DND-41 (cell line): ENCODE data around the gene TCERG1L.

Source experiments
- ATAC-seq: fragments of 200-7000 bp; cut with Tn5 transposase; 3 replicates; pipeline ENCODE4 v1.9.1; 2021; ENCODE audit warnings: low read depth; ENCODE audit not compliant: insufficient read depth
- DNase-seq: peaks from one replicate; pipeline ENCODE4 v3.0.0-alpha.2; 2020
- H2AFZ ChIP-seq: 2 replicates; pipeline ENCODE4 v1.6.0; 2012; ENCODE audit warnings: low read depth, low read length
- H3K27ac ChIP-seq: 2 replicates; pipeline ENCODE4 v1.5.1; 2012; ENCODE audit warnings: low read length, inconsistent platforms
- H3K27me3 ChIP-seq: fragments of 200-600 bp; sonication (generic); 2 replicates; pipeline ENCODE4 v1.6.0; 2012; ENCODE audit warnings: low read length, mild to moderate bottlenecking, inconsistent platforms; ENCODE audit not compliant: insufficient read depth, poor library complexity
- H3K36me3 ChIP-seq: 2 replicates; pipeline ENCODE4 v1.5.1; 2012; ENCODE audit warnings: low read length, inconsistent platforms; ENCODE audit not compliant: insufficient read depth
- H3K4me1 ChIP-seq: 2 replicates; pipeline ENCODE4 v1.5.1; 2012; ENCODE audit warnings: mild to moderate bottlenecking, low read length; ENCODE audit not compliant: insufficient read depth
- H3K4me2 ChIP-seq: 2 replicates; pipeline ENCODE4 v1.6.0; 2012; ENCODE audit warnings: mild to moderate bottlenecking, moderate library complexity, low read length, inconsistent platforms; ENCODE audit not compliant: insufficient read depth
- H3K4me3 ChIP-seq, 2 experiments: fragments of 200-600 bp in 1 of 2; shearing (Covaris generic) in 1 of 2; 2 replicates each; pipeline ENCODE4 v1.5.1; 2012 to 2016; ENCODE audit warnings: inconsistent platforms in 2 of 2, low read length in 2 of 2, mild to moderate bottlenecking in 2 of 2, low read depth in 1 of 2, moderate library complexity in 1 of 2
- H3K79me2 ChIP-seq: 2 replicates; pipeline ENCODE4 v1.6.0; 2012; ENCODE audit warnings: low read length, inconsistent platforms; ENCODE audit not compliant: insufficient read depth
- H3K9ac ChIP-seq: 2 replicates; pipeline ENCODE4 v1.6.0; 2012; ENCODE audit warnings: low read depth, mild to moderate bottlenecking, inconsistent platforms, low read length, moderate library complexity
- H3K9me3 ChIP-seq: 2 replicates; pipeline ENCODE4 v1.5.1; 2012; ENCODE audit warnings: low read length, moderate library complexity, mild to moderate bottlenecking, inconsistent platforms; ENCODE audit not compliant: insufficient read depth, severe bottlenecking
- H4K20me1 ChIP-seq: 2 replicates; pipeline ENCODE4 v1.6.0; 2012; ENCODE audit warnings: low read length; ENCODE audit not compliant: insufficient read depth
- EZH2 ChIP-seq: IDR thresholded peaks from 3 replicates; pipeline ENCODE4 v1.6.1; 2012; ENCODE audit warnings: borderline replicate concordance, low read depth, mild to moderate bottlenecking, moderate library complexity, low read length, inconsistent platforms; ENCODE audit not compliant: severe bottlenecking
- TF ChIP-seq, protein P1 (sequence below): IDR thresholded peaks from 2 replicates; pipeline ENCODE4 v1.5.1; 2012; ENCODE audit warnings: borderline replicate concordance, low read length, moderate library complexity, mild to moderate bottlenecking; ENCODE audit not compliant: poor library complexity, severe bottlenecking; ENCODE audit errors: extremely low read depth

The TCERG1L gene

DNA sequence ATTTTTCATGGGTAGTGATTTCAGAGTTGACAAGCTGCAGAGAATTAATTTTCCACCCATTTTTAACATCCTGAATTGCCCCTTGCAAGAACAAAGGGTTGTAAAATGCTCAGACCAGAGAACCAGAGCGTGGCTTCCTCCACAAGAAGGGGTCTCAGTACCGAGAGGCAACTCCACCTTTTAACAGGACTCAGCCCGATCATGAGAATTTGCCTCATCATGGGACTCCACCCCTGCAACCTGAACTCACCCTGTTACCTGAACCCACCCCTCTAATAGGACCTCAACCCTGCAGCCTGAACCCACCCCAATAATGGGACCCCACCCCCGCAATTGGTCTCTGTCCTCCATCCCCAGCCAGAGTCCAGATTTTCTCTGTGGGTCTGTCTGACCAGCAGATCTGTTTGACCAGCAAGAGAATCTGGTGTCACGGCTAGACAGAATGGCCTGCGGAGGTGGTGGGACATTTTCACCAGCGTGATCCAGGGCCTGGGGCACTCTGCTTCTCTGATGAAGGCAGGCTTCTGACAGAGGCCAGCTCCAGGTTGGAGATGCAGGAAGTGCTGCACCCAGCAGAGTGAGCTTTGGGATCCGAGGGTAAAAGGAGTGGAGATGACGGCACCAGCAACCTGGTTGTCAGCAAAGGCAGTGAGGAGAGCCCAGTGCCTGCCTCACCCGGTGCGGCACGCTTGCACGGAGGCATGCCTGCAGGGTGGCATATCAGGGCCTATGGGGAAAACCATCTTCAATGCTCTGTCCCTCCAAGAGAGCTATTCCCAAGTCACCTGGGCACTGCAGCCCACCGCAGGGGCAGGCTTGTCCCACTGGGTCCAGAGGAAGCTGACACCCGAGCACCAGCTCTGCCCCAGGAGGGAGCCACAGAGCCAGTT lies 136.6 kb downstream of the TCERG1L start:
- Histone ChIP-seq H3K4me3 (no peak overlapping the region), H3K79me2 (no peaks in the 10 kb centered on the region), H2AFZ (no peak overlapping the region), H3K9ac (no peak overlapping the region), H3K27ac (no peak overlapping the region), H3K4me1 (no peaks in the 10 kb centered on the region), H3K4me2 (no peak overlapping the region), H4K20me1 (no peaks in the 10 kb centered on the region), H3K27me3 (no peaks in the 10 kb centered on the region), H3K9me3 (peaks cover 13% of the 10 kb centered on the region), H3K36me3 (no peaks in the 10 kb centered on the region)
- no peak for DNase-seq
- ATAC-seq = no peak
- TF ChIP-seq EZH2 = no peak
- TF ChIP-seq, protein P1, sequence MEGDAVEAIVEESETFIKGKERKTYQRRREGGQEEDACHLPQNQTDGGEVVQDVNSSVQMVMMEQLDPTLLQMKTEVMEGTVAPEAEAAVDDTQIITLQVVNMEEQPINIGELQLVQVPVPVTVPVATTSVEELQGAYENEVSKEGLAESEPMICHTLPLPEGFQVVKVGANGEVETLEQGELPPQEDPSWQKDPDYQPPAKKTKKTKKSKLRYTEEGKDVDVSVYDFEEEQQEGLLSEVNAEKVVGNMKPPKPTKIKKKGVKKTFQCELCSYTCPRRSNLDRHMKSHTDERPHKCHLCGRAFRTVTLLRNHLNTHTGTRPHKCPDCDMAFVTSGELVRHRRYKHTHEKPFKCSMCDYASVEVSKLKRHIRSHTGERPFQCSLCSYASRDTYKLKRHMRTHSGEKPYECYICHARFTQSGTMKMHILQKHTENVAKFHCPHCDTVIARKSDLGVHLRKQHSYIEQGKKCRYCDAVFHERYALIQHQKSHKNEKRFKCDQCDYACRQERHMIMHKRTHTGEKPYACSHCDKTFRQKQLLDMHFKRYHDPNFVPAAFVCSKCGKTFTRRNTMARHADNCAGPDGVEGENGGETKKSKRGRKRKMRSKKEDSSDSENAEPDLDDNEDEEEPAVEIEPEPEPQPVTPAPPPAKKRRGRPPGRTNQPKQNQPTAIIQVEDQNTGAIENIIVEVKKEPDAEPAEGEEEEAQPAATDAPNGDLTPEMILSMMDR = no peak

- H3K36me3 ChIP-seq = no peaks in the 10 kb centered on the region
- no peak overlapping the region for H2AFZ ChIP-seq
- no peaks in the 10 kb centered on the region for H3K27me3 ChIP-seq
- no peaks in the 10 kb centered on the region for H4K20me1 ChIP-seq
- no peak overlapping the region for H3K4me3 ChIP-seq
- no peak for DNase-seq
- H3K9ac ChIP-seq = no peak overlapping the region
- H3K4me1 ChIP-seq = no peaks in the 10 kb centered on the region
- peaks cover 13% of the 10 kb centered on the region for H3K9me3 ChIP-seq
- ATAC-seq = no peak
- no peak overlapping the region for H3K27ac ChIP-seq
- H3K4me2 ChIP-seq = no peak overlapping the region
- TF ChIP-seq, protein P1 = no peak
- TF ChIP-seq EZH2 = no peak
- H3K79me2 ChIP-seq = no peaks in the 10 kb centered on the region
Measured at GRCh38 chr10:131174211-131174565, 137.3 kb downstream of the TCERG1L start.

DNA sequence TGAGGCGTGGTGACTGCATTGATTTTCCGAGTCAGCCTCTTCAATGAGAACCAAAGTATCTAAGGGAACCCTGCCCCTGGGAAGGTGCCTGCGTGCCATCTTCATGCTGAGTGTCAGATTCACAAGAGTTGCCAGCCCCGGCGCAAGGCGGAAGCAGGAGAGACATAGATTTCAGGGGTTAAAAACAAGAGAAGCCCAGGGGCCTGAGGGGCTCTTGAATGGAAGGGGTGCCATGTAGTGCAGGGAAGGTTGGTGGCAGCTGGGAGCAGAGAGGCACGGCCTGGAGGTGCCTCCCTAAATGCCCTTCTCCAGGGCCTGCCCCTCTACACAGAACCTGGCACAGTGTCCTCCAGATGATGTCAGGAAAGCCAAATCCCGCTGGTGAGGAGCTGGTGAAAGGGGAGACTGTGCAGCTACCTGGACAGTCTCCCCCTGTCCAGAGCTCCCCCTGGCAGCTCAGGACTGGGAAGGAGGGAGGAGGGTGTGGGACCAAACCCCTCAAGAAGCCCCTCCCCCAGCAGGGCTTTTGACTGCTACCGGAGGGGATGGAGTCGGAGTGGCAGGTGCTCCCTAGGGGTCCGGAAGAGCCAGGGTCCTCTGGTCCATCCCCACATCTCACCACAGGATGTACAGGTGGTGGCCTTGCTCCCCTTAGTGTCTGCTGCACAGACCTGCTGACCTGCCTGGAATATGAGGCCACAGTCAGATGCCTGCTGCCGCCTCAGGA lies 137.9 kb downstream of the TCERG1L start:
- Histone ChIP-seq H3K4me3 (no peak overlapping the region), H4K20me1 (no peaks in the 10 kb centered on the region), H3K36me3 (no peaks in the 10 kb centered on the region), H3K4me1 (no peaks in the 10 kb centered on the region), H3K27ac (no peak overlapping the region), H3K27me3 (no peaks in the 10 kb centered on the region), H3K79me2 (no peaks in the 10 kb centered on the region), H3K4me2 (no peak overlapping the region), H3K9me3 (peaks cover 13% of the 10 kb centered on the region), H2AFZ (no peak overlapping the region), H3K9ac (no peak overlapping the region)
- TF ChIP-seq, protein P1 = no peak
- no peak for TF ChIP-seq EZH2
- ATAC-seq (no peak), DNase-seq (no peak)
